K562 (cell line): ENCODE results near the gene CLEC4A. TPM values are rescaled to one million over a fixed set of nuclear protein-coding genes. Genes with fewer than 3 reads are reported as not detected.

ENCODE experiments used
- ATAC-seq: fragments of 200-7000 bp; cut with Tn5 transposase; 3 replicates; pipeline ENCODE4 v1.9.1; 2020; ENCODE audit warnings: moderate library complexity
- BruUV-seq: library from RNA; stranded (reverse); fragments of 400-500 nt; replicated peaks from 2 replicates; lab custom pipeline; 2021; lab: Mats Ljungman, UMichigan
- CTCF ChIA-PET: fragments of 300-600 bp; formaldehyde crosslinking; extraction: SDS; loops from one replicate; lab custom pipeline; 2021; ENCODE audit warnings: low intra/inter-chr PET ratio; lab: Yijun Ruan, JAX
- POLR2A ChIA-PET: fragments of 300-600, 350-650 bp; sonication (Branson Sonifier 250); formaldehyde crosslinking; extraction: SDS; loops from one replicate; lab custom pipeline; 2021; ENCODE audit warnings: antibody characterized with exemption, inconsistent platforms; lab: Yijun Ruan, JAX
- DNase-seq, 4 experiments: peaks; one replicate each; pipeline versions ENCODE4 v3.0.0 to v3.0.0-alpha.2; 2011 to 2018; ENCODE audit warnings: low spot score in 3 of 4, mixed read lengths in 3 of 4; ENCODE audit errors: extremely low read depth in 1 of 4
- FAIRE-seq: peaks from 2 replicates; lab custom pipeline; 2011; peaks lifted over from hg19 to GRCh38; lab: Jason Lieb, UNC
- H2AFZ ChIP-seq: 2 replicates; pipeline ENCODE4 v1.6.0; 2011; ENCODE audit warnings: low read depth, low read length, control low read depth, inconsistent platforms
- H3K27ac ChIP-seq: fragments of 200-600 bp; 3 replicates; pipeline ENCODE4 v1.8.0; 2011; ENCODE audit warnings: low read depth, mild to moderate bottlenecking, control low read depth, inconsistent platforms, low read length, moderate library complexity, mixed read lengths; ENCODE audit errors: extremely low read depth
- H3K27me3 ChIP-seq, 2 experiments: fragments of 300-600 bp in 1 of 2; 2 replicates in 1 of 2; 3 replicates in 1 of 2; pipeline versions ENCODE4 v1.6.0 to v1.8.0; 2011; ENCODE audit warnings: inconsistent platforms in 2 of 2, low read length in 2 of 2, mild to moderate bottlenecking in 1 of 2, mixed read lengths in 1 of 2, moderate library complexity in 1 of 2; ENCODE audit not compliant: control insufficient read depth in 2 of 2, insufficient read depth in 2 of 2
- H3K36me3 ChIP-seq: fragments of 300-600 bp; 3 replicates; pipeline ENCODE4 v1.8.0; 2011; ENCODE audit warnings: mild to moderate bottlenecking, low read length, inconsistent platforms; ENCODE audit not compliant: control insufficient read depth, insufficient read depth
- H3K4me1 ChIP-seq, 2 experiments: fragments of 200-600 bp in 1 of 2; replicated peaks in 1 of 2; 2 replicates in 1 of 2; 3 replicates in 1 of 2; pipeline versions ENCODE4 v1.5.1 to v1.8.0; 2011; ENCODE audit warnings: inconsistent platforms in 2 of 2, low read length in 2 of 2, mild to moderate bottlenecking in 1 of 2, mixed read lengths in 1 of 2, moderate library complexity in 1 of 2; ENCODE audit not compliant: control insufficient read depth in 2 of 2, insufficient read depth in 2 of 2
- H3K4me2 ChIP-seq: 2 replicates; pipeline ENCODE4 v1.6.1; 2011; ENCODE audit warnings: low read length, control low read depth, inconsistent platforms, mixed read lengths; ENCODE audit not compliant: insufficient read depth
- H3K4me3 ChIP-seq: fragments of 200-600 bp; sonication (generic), shearing (Covaris generic); 2 replicates; pipeline ENCODE4 v1.5.1; 2016; ENCODE audit warnings: control low read depth, inconsistent platforms
- H3K79me2 ChIP-seq: fragments of 200-600 bp; 3 replicates; pipeline ENCODE4 v1.8.0; 2011; ENCODE audit warnings: low read length, inconsistent platforms; ENCODE audit not compliant: control insufficient read depth, insufficient read depth
- H3K9ac ChIP-seq, 2 experiments: 2 replicates each; pipeline versions ENCODE4 v1.6.0 to v1.6.1; 2011; ENCODE audit warnings: low read depth in 2 of 2, low read length in 2 of 2, control low read depth in 1 of 2, inconsistent platforms in 1 of 2, mild to moderate bottlenecking in 1 of 2, mixed read lengths in 1 of 2; ENCODE audit not compliant: insufficient read depth in 1 of 2
- H3K9me1 ChIP-seq: one replicate; pipeline ENCODE4 v1.6.0; 2011; ENCODE audit warnings: inconsistent platforms, mild to moderate bottlenecking, low read length, moderate library complexity; ENCODE audit not compliant: control insufficient read depth, insufficient read depth
- H3K9me3 ChIP-seq: replicated peaks from 2 replicates; pipeline ENCODE4 v1.5.1; 2011; ENCODE audit warnings: low read depth, low read length, inconsistent platforms; ENCODE audit not compliant: control insufficient read depth, insufficient read depth
- H4K20me1 ChIP-seq: replicated peaks from 2 replicates; pipeline ENCODE4 v1.6.1; 2011; ENCODE audit warnings: low read length, inconsistent platforms, mixed read lengths; ENCODE audit not compliant: control insufficient read depth, insufficient read depth
- PHF21A ChIP-seq: fragments of 450-650 bp; IDR thresholded peaks from 2 replicates; pipeline ENCODE4 v1.6.1; 2017; ENCODE audit warnings: low read depth, borderline replicate concordance
- ZNF707 ChIP-seq: fragments of 250-450 bp; sonication (Bioruptor Pico); conservative IDR thresholded peaks from 2 replicates; pipeline ENCODE4 v1.8.0; 2022; ENCODE audit warnings: inconsistent platforms, mild to moderate bottlenecking, moderate library complexity
- WGBS: fragments of 100-300 bp; shearing (Covaris generic); methylation state at CpG from one replicate; pipeline ENCODE4 v1.1.6; 2016; ENCODE audit warnings: low coverage, mixed read lengths; ENCODE audit not compliant: insufficient coverage; ENCODE audit errors: missing lambda C conversion rate; 5-methylcytosine and 5-hydroxymethylcytosine counted together
- in situ Hi-C: fragments of 300-500 bp; cut with MboI; formaldehyde crosslinking; loops from 4 replicates; pipeline ENCODE4 v1.15.0; 2018; ENCODE audit warnings: inconsistent platforms, mixed read lengths
- intact Hi-C: fragments of 100-400 bp; cut with micrococcal nuclease; formaldehyde crosslinking; loops from 2 replicates; pipeline ENCODE4 v1.14.2; 2022
- polyA plus RNA-seq, 8 experiments: library from polyadenylated mRNA; depleted of rRNA in 4 of 8; stranded (reverse) in 5 of 8; unstranded in 3 of 8; fragments of >200 nt; fragmentation: Nextera tagmentation in 2 of 8; fragmentation: Illumina TruSeq in 1 of 8; extraction: Ambion mirVana in 2 of 8; extraction: Trizol in 1 of 8; gene quantifications; 2 replicates each; pipeline versions ENCODE4 v1.2.1 to v1.2.3, GENCODE V29; 2011 to 2014; ENCODE audit warnings: inconsistent platforms in 1 of 8, missing spikeins in 1 of 8
- total RNA-seq, 7 experiments: library from RNA; depleted of rRNA in 6 of 7; stranded (reverse); fragments of >200 nt in 6 of 7; fragmentation: Illumina TruSeq in 2 of 7; extraction: Trizol in 2 of 7; gene quantifications; 2 replicates each; pipeline versions ENCODE4 v1.2.1 to v1.2.3, GENCODE V29; 2011 to 2021; ENCODE audit warnings: low replicate concordance in 1 of 7

Gene CLEC4A
- total and polyA plus RNA-seq, 9 of the 15 experiments (the other 6 are each of a cell fraction or from before 2014, with no cell fraction given): 0.06 to 0.27 (median 0.18) TPM; not detected in 5

GRCh38 chr12:8096281-8096915, 27.0 kb upstream of the CLEC4A start:
- H4K20me1 ChIP-seq: no peaks in the 10 kb centered on the region
- TF ChIP-seq PHF21A: no peak
- TF ChIP-seq, all 486 proteins: peak for 0
- no peaks in the 10 kb centered on the region for H3K9me1 ChIP-seq
- no peaks in the 10 kb centered on the region for H3K27me3 ChIP-seq
- DNase-seq (no peak), FAIRE-seq (no peak), ATAC-seq (no peak)
- H3K9ac ChIP-seq: no peak overlapping the region
- H3K4me1 ChIP-seq: no peaks in the 10 kb centered on the region
- H3K9me3 ChIP-seq: no peaks in the 10 kb centered on the region
- H3K4me2 ChIP-seq: no peak overlapping the region
- no peaks in the 10 kb centered on the region for H3K79me2 ChIP-seq
- H2AFZ ChIP-seq: no peak overlapping the region
- 29% methylated on average over 1 of the region's 2 CpGs for WGBS
- ChIA-PET CTCF (no interaction called here), POLR2A (interaction anchor here (1.2 to 1.5 kb wide), 2 partner anchors 9 to 18 kb away, joined by 3 to 5 read pairs; no protein-coding TSS in a partner anchor)
- intact Hi-C loops: no loop called here
- BruUV-seq: no TSS peak
- H3K36me3 ChIP-seq: peaks cover 59% of the 10 kb centered on the region; the same call in 2 of the 3 replicates
- in situ Hi-C loops: no loop called here
- no peak overlapping the region for H3K27ac ChIP-seq
- no peak overlapping the region for H3K4me3 ChIP-seq

DNA sequence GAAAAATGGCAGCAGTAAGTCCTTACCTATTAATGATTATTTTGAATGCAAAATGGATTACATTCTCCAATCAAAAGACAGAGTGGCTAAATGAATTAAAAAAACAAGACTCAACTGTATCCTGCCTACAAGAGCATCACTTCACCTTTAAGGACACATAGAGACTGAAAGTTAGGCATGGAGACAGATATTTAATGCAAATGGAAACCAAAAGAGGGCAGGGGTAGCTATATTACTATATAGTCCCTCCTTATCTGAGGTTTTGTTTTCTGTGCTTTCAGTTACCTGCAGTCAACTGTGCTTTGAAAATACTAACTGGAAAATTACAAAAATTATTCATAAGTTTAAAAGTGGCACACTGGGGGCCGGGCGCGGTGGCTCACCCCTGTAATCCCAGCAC, 24.2 kb upstream of the CLEC4A start:
- Histone ChIP-seq H3K4me3 (no peak overlapping the region), H3K27me3 (no peaks in the 10 kb centered on the region), H3K9me3 (no peaks in the 10 kb centered on the region), H3K36me3 (peaks cover 33% of the 10 kb centered on the region; the same call in 2 of the 3 replicates), H3K79me2 (no peaks in the 10 kb centered on the region), H3K4me1 (no peaks in the 10 kb centered on the region), H3K4me2 (no peak overlapping the region), H2AFZ (no peak overlapping the region), H3K27ac (no peak overlapping the region), H3K9me1 (no peaks in the 10 kb centered on the region), H3K9ac (no peak overlapping the region), H4K20me1 (no peaks in the 10 kb centered on the region)
- ChIA-PET CTCF (no interaction called here), POLR2A (no interaction called here)
- in situ Hi-C loops: no loop called here
- FAIRE-seq (no peak), ATAC-seq (no peak), DNase-seq (no peak)
- 94% methylated on average over 3 of the region's 3 CpGs for WGBS
- BruUV-seq: no TSS peak
- no peak for TF ChIP-seq ZNF707 (CRISPR knock-in tag)
- intact Hi-C loops: no loop called here
